NCI-H2196 (cell line): ENCODE data around the gene MYO3B.

Source experiments
- DNase-seq: peaks from one replicate; lab custom pipeline; 2025; ENCODE audit not compliant: unreplicated experiment; lab: John Stamatoyannopoulos, UW

MYO3B gene, protein sequence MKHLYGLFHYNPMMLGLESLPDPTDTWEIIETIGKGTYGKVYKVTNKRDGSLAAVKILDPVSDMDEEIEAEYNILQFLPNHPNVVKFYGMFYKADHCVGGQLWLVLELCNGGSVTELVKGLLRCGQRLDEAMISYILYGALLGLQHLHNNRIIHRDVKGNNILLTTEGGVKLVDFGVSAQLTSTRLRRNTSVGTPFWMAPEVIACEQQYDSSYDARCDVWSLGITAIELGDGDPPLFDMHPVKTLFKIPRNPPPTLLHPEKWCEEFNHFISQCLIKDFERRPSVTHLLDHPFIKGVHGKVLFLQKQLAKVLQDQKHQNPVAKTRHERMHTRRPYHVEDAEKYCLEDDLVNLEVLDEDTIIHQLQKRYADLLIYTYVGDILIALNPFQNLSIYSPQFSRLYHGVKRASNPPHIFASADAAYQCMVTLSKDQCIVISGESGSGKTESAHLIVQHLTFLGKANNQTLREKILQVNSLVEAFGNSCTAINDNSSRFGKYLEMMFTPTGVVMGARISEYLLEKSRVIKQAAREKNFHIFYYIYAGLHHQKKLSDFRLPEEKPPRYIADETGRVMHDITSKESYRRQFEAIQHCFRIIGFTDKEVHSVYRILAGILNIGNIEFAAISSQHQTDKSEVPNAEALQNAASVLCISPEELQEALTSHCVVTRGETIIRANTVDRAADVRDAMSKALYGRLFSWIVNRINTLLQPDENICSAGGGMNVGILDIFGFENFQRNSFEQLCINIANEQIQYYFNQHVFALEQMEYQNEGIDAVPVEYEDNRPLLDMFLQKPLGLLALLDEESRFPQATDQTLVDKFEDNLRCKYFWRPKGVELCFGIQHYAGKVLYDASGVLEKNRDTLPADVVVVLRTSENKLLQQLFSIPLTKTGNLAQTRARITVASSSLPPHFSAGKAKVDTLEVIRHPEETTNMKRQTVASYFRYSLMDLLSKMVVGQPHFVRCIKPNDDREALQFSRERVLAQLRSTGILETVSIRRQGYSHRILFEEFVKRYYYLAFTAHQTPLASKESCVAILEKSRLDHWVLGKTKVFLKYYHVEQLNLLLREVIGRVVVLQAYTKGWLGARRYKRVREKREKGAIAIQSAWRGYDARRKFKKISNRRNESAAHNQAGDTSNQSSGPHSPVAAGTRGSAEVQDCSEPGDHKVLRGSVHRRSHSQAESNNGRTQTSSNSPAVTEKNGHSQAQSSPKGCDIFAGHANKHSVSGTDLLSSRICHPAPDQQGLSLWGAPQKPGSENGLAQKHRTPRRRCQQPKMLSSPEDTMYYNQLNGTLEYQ (N-terminal part only)

DNA sequence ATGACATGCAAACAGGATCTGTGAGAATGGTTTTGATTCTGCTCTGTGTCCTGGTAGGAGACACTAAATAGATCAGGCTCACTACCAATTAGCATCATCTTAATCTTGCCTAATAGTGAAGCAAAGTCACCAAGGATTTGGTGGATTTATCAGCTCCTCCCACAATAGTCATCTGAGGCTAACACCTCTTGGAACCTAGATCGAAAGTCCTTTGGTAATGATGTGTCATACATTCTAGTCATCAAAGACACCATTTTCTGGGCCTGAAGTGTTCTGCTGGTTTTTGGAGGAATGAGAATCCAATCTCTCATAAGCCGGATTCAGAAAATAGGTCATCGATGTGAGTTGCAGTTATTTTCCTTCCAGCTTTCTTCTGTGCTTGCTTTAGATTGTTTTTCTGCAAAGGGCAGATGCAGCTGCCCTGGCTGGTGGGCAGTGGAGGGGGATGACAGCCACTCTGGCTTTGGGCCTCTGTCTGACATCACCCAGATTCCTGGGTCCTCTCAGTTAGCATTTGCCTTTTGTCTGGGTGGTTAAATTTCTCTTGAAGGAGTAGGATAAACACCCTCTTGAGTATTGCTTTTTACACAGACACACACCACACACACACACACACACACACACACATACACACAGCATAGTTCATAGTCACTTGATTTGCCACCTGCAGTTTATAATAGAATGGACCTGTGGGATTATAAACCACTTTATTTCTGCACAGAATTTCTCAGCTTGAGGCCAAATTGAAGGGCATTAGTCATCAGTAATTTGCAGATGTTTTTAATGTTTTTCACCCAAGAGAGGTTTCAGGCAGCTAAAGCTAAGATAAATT lies at the start of gene MYO3B:
TSS of gene MYO3B (plus strand) at position 198 of the 832 bp plus-strand sequence. CDS start at position 339, 141 bp downstream.
- DNase-seq, result no peak

DNA sequence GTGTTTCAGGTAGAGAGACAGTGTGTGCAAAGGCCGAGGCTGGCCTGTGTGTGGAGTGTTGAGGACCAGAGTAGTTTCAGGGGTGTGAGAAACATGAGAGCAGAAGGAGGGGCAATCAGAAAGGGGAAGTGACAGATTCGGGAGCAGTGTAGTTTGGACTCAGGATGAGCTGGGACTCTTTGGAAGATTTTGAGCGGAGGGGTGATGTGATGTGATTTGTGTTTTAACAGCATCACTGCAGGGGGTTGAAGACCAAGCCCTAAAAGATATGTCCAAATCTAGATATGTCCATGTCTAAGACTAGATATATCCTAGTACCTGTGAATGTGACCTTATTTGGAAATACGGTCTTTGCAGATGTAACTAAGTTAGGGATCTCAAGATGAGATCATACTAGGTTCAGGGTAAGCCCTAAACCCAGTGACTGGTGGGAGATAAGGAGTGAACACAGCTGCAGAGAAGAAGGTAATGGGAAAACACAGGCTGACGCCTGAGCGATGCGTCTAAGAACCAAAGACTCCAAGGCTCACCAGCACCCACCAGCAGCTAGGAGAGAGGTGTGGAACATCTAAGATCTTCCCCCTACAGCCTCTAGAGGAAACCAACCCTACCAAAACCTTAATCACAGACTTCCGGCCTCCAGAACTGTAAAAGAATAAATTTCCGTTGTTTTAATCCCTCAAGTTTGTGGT lies 38.5 kb upstream of the MYO3B start:
- no peak for DNase-seq

DNA sequence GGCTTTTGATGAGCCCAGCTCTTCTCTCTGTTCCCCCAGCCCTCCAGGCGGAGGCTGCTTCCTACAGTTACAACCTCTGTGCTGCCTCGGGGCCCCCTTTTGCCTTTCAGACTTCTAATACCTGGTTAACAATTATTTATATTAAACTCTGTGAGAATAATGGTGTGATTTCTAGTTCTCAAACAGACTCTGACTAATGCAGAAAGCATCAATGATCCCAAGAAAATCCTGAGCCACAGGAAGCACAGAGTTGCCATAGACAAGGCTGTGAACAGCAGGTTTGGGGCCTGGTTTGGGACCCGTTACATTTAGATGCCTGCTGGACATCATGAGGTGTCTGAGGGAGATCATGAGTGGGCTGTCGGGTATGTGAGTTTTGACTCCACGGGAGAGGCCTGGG lies 37.4 kb upstream of the MYO3B start:
- DNase-seq, result no peak

DNA sequence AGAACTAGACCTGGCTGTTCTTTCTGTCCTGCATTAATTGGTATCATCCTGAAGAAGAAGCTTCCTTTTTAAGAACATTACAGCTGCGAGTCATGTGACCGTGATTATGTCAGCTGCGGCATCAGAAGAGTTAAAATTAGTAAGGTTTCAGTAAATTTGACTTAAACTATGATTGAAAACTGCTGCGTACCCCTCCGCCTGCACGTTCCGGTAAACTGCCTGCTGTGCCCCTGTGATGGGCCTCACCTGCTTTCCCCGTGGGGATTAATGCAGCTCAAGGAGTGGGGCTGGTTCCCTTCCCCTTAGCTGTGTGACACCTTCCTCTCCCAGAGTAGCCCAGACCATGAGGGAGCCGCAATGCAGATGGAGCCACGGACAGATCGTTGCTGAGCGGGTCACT lies 36.1 kb upstream of the MYO3B start:
- no peak for DNase-seq

DNA sequence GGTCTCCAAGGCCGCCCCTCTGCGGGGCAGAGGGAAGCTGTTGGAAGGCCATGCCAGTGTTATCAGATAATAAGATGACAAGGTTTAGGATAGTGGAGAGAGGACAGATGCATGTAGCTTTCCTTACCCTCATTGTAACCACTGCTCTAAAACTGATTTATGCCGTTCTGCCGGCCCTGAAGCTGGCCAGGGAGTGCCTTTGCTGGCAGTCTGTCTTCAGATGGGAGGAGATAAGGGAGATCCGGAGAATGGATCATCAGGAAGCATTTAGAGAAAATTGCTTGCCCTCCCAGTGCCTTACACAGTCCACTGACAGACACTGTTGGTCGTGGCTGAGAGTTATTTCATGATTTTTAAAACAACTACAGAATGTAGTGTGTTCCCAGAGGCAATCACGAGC lies 35.4 kb upstream of the MYO3B start:
- DNase-seq, result no peak

DNA sequence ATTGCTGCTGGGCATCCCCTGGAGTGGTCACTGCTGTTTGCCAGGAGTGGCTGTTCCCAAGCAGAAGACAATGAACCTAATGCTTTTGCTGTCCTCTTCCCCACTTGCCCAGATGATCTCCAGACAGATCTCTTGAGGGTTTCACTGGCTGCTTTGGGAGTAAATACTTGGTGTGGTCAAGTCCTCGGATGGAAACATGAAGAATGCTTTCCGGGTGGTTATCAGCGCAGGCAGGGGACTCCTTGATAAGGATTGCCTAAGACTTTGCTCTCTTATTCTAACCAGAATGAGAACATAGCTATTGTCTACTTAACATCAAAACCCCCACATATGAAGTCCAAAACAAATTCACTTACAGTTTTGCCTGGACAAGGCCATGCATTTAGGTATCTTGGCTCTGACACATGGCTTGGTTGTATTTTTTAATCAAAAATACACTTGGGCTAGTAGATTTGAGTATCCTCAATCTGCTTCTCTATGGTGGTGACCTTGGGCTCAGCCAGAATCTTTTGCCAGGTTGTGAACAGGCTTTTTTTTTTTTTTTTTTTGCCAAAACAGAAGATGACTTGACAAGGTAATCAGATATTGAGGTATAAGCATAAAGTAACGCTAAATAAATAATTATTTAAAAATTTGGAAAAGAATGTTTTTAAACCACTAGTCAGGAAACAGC lies 34.8 kb upstream of the MYO3B start:
- DNase-seq, result no peak

DNA sequence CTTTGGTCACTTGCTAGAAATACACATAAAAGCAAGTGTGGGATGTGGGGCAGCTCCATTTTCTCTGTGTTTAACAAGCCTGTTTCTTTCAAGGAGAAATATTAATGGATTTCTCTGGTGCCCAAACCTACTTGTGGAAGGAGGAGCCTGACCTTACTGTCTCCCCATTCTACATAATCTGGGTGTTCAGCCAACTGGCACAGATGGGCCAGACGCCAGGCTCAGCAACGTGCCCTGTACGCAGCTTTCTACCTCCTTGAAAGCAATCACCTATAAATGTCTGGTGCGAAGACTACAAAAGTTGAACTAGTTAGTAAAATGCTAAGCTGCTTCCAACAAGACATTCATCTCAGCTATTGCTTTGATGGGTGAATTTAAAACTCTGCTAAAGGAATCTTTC lies 33.2 kb upstream of the MYO3B start:
- DNase-seq, result no peak

DNA sequence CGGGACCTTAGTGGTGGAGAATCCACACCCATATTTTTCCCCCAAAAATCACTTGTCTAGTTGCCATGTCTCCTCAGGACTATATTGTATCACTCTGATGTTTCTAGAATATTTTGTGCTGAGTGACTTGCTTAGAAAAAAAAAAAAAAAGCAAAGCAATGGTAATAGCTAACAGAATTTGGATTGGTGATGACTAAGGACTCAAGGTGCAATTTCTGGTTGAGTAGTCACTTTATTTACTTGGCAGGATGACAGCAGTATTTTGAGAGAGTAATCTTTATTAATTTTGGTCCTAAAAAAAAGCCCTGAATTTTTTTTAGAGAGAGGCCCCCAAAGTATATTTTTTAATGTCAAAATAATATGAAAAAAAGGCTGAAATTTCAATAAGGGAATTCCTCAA lies 32.8 kb upstream of the MYO3B start:
- DNase-seq, result no peak

DNA sequence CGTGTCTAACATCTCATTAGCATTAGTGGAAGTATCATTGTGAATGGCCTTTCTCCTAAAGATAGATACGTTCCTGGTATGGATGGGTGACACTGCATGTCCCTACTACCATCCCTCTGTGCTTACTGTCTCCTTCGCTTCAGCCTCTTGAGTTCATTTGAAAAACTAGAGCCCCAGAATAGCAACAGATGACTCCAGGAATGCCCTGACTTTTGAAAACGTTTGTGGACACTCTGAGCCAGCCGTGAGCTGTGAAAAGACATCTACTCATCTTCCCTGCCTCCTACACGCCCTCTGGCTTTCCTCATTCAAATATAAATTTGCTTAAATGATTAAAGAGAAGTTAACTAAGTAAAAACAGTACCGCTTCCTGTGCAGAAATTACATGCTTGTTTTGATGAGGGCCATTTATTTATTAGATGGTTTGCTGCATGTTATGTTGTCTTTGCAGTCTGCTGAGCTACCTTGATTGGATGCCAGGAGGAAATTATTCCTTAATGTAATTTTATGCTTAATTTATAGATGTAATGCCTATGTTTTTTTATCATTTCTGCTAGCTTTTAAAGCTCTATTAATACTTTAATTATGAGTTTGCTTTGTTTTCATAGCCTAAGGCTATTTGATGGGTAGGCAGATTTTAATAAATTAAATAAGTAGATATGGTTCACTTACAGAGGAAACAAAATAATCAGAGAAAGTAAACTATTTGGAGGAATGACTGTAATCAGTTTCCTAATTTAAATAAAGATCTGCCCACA lies 32.1 kb upstream of the MYO3B start:
- no peak for DNase-seq

DNA sequence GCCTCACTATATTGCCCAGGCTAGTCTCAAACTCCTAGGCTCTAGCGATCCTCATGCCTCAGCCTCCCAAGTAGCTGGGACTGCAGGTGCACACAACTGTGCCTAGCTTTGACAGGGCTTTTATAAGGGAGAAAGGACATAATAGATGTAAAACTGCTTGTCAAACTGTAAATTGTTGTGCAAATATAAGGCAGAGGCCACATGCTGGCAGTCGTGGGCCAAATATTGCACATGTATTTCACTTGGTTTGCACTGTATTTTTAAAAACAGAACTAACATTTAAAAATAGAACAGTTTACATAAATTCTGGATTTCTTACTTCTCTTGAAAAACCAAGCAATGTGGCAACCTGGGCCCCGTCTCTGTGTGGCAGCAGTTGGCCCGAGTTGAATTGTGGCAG lies 31.2 kb upstream of the MYO3B start:
- DNase-seq, result no peak

DNA sequence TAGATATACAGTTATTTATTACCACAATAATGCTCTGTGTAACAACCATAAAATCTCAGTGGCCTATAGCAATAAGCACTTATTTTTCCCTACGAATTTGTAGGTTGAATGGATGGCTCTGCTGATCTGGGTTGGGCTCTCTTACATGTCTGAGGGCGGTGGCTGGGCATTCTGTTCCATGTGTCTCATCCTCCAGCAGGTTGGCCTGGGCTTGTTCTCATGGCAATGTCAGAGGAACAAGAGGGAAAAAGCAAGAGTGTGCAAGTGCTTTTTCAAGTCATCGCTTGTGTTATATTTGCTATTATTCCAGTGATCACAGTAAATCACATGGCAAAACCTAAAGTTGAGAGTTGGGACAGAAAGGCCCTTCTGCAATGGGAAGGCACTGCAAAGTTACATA lies 30.4 kb upstream of the MYO3B start:
- no peak for DNase-seq

DNA sequence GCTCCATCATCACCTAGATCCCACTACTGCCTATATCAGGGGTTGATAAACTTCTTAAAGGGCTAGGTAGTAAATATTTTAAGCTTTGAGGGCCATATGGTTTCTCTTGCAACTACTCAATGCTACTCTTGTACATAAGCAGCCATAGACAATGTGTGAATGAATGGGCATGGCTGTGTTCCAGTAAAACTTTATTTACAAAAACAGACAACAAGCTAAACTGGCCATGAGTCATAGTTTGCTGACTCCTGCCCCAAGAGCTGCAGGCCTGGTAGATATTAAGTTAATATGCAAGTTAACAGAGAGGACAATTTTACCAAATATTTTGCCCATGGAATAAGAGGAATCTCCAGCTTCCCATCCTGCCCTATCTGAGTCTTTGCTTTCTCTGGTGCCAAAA lies 29.8 kb upstream of the MYO3B start:
- no peak for DNase-seq

DNA sequence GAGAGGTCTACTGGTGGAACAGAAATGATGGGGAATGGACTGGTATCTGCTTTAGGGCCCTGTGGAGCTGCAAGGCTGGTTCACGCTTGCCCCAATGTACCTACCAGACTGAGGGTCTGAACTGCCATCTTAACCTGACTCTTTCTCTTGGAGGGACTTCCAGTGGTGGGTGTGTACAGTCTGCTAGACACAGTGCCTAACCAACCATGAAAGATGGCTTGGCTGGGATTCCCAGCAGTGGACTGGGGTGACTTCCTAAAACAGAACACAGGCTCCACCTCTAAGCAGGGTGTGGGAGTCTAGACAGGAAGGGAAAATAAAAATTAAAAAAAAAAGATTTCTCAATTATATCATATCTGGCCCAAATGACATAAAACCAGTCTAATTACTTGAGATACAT lies 25.5 kb upstream of the MYO3B start:
- DNase-seq, result no peak

DNA sequence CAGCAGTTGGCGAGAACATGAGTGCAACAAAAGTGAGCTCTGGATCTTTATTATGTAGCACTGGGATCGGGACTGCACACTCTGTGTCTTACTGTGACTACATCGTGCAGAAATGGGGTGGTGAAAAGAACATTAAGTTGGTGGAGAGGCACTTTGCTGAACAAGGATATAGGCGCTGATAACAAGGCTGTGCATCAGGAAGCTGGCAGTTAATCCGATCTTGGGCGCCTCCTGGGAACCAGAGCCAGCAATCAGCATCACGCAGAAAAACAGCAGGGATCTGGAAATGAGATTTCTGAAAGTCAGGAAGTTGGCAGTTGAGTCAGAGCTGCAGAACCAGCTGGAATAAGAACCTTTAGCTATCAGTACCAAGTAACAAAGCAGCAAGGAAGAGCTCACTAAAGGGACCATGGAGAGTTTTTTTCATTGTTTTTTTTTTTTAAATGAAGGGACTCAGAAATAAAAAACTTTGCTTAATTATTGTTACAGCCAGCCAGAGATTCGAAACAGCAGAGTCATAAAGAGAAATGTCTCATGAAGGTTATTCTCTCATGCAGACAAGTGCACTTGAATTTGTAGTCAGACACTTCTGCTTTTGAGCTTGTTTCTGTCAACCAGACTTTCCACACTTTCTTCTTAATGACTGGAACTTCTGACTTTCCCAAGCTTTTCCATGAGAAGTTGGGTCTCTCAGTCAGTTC lies 22.8 kb upstream of the MYO3B start:
- no peak for DNase-seq

DNA sequence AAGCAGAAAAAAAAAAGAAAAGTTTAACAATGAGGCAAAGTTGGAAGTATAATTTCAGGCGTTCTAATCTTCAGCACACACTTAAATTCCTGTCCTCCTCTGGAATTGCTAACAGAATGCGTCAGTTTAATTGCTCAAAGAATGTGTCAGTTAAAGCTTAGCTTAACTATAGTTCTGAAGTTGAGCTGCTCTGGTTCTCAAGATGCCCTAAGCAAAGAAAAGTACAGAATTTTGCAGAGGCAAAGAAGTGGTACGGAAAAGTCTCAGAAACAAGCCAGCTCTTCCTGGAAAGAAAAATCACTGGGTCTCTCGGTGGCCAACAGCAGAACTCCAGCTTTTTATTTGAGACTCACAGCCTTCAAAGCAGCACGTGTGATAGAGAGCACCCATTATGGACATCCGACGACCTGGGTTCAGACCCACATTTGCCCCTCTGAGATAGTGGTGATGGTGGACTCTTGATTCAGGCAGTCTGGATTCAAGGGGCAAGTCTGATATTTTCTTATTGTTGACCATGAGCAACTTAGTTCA lies 22.2 kb upstream of the MYO3B start:
- no peak for DNase-seq

DNA sequence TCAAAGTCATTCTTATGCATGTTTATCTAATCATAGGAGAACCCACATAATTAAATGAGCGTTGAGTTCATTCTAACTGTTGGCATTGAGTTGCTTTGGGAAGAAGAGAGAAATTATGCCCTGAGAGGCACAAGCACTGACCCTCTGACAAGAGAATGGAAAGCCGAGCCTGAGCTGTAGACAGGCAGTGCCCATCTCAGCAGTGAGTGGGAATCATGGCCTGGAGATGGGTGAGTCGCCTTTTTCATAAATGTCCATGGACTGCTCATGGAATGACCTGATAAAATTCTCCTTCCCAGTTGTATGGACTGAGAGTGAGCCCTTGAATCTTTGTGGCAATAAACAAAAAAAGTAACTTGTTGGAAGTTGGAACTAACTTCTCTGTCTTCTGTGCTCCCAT lies 21.4 kb upstream of the MYO3B start:
- no peak for DNase-seq

DNA sequence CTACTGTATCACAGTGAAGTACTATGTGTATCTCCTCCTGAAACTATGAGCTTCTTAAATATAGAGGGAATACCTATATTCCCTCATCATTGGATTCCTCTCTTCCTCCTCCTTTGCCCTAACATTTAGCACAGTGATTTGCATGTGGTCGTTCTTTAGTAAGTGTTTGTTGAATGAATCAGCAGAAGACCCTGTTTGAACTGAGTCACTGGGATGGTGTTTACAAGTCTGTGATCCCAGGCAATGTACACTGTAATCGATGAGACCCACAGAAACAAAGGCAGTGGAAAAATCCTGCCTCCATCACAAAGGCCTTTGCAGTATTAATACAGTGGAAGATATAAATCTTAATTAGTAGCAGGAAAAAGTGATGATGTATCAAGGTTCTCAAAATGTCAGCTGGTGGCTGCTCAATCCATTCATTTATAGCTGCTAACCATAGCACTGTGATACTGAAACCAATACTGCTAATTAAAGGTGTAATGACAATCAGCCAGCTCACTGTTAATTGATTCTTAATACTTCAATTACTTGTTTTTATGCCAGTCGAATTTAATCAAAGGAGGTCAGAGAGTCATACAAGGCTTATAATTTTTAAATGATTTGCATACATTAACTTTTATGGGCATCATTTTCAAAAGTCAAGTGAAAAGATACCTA lies 20.8 kb upstream of the MYO3B start:
- no peak for DNase-seq
